Frontal cortex (tissue), 1 donor: ENCODE data around the gene CASP7. TPM values are rescaled to one million over a fixed set of nuclear protein-coding genes. Genes with fewer than 3 reads are reported as not detected.

Source experiments
- total RNA-seq: library from RNA; depleted of rRNA; stranded (reverse); fragments of >200 nt; gene quantifications from one replicate; pipeline ENCODE4 v1.2.3, GENCODE V29; 2014

The CASP7 gene
- total RNA-seq, 1 donor from 2014 or later = 2.0 TPM

Other genes starting within 250 kb of the CASP7 start
- not detected for gene HABP2, start 126.9 kb upstream of the CASP7 start, total RNA-seq
- gene NRAP, start 15.9 kb upstream of the CASP7 start, total RNA-seq = not detected
- not detected for gene PLEKHS1, start 71.8 kb downstream of the CASP7 start, total RNA-seq
- 16.7 TPM for gene DCLRE1A, start 174.2 kb downstream of the CASP7 start, total RNA-seq
- 20.4 TPM for gene NHLRC2, start 174.7 kb downstream of the CASP7 start, total RNA-seq